ENCODE results near the gene NIBAN1.

- TF ChIP-seq, protein P1, sequence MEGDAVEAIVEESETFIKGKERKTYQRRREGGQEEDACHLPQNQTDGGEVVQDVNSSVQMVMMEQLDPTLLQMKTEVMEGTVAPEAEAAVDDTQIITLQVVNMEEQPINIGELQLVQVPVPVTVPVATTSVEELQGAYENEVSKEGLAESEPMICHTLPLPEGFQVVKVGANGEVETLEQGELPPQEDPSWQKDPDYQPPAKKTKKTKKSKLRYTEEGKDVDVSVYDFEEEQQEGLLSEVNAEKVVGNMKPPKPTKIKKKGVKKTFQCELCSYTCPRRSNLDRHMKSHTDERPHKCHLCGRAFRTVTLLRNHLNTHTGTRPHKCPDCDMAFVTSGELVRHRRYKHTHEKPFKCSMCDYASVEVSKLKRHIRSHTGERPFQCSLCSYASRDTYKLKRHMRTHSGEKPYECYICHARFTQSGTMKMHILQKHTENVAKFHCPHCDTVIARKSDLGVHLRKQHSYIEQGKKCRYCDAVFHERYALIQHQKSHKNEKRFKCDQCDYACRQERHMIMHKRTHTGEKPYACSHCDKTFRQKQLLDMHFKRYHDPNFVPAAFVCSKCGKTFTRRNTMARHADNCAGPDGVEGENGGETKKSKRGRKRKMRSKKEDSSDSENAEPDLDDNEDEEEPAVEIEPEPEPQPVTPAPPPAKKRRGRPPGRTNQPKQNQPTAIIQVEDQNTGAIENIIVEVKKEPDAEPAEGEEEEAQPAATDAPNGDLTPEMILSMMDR (IDR thresholded peaks at IDR 0.05) = no peak
- no peak for TF ChIP-seq POLR2A (IDR thresholded peaks at IDR 0.05)
Measured at GRCh38 chr1:185014941-185015340, 40.6 kb upstream of the NIBAN1 start.

Data from testis (tissue), 2 donors.